DMS153 (cell line): ENCODE measurements around the gene THRB.
"Not testable (repeated sequence)": the region's sequence is repeated elsewhere in the genome, so short reads cannot be mapped to it uniquely, and the experiment has no call there.

ENCODE experiments used
- DNase-seq: peaks from one replicate; lab custom pipeline; 2025; lab: John Stamatoyannopoulos, UW

Gene THRB

GRCh38 chr3:24100696-24101402, 393.8 kb downstream of the THRB start:
- DNase-seq: no peak

GRCh38 chr3:24096695-24097290, 397.9 kb downstream of the THRB start:
- no peak for DNase-seq

- no peak for DNase-seq
Observed at GRCh38 chr3:24096271-24096670, 398.4 kb downstream of the THRB start.

- not testable (repeated sequence) for DNase-seq
Observed at GRCh38 chr3:24094818-24095217, 399.8 kb downstream of the THRB start.

- no peak for DNase-seq
Observed at GRCh38 chr3:24088782-24089181, 405.9 kb downstream of the THRB start.

- no peak for DNase-seq
Observed at GRCh38 chr3:24087469-24087868, 407.2 kb downstream of the THRB start.

- peak; percentile 91 for DNase-seq
Observed at GRCh38 chr3:24086617-24087404, 407.8 kb downstream of the THRB start.

GRCh38 chr3:24086206-24086605, 408.4 kb downstream of the THRB start:
- DNase-seq: no peak

GRCh38 chr3:24072193-24072592, 422.5 kb downstream of the THRB start:
- DNase-seq: no peak

- no peak for DNase-seq
Observed at GRCh38 chr3:24069045-24069444, 425.6 kb downstream of the THRB start.

- DNase-seq: no peak
Observed at GRCh38 chr3:24067483-24067882, 427.2 kb downstream of the THRB start.
